Small intestine (tissue), 7 donors: ENCODE results near the gene C1orf210. TPM values are rescaled to one million over a fixed set of nuclear protein-coding genes. Genes with fewer than 3 reads are reported as not detected.

Experiments
- DNase-seq, 2 donors: peaks; one replicate each; pipeline versions ENCODE4 v3.0.0 to v3.0.0-alpha.2; 2013
- FAIRE-seq: peaks from 2 replicates; lab custom pipeline; 2012; peaks lifted over from hg19 to GRCh38; lab: Jason Lieb, UNC
- H3K27ac ChIP-seq, 3 donors: one replicate each; pipeline ENCODE4 v1.5.1; 2013; ENCODE audit warnings: low read length in 2 of 3, mild to moderate bottlenecking in 2 of 3, control low read depth in 1 of 3, inconsistent platforms in 1 of 3, low read depth in 1 of 3, moderate library complexity in 1 of 3
- H3K27me3 ChIP-seq, 3 donors: one replicate each; pipeline ENCODE4 v1.6.1; 2013; ENCODE audit warnings: low read length in 3 of 3, inconsistent platforms in 1 of 3; ENCODE audit not compliant: control insufficient read depth in 3 of 3, insufficient read depth in 3 of 3
- H3K36me3 ChIP-seq, 3 donors: one replicate each; pipeline ENCODE4 v1.6.1; 2013; ENCODE audit warnings: low read length in 3 of 3, inconsistent platforms in 1 of 3, low read depth in 1 of 3, mild to moderate bottlenecking in 1 of 3, moderate library complexity in 1 of 3; ENCODE audit not compliant: control insufficient read depth in 3 of 3, insufficient read depth in 2 of 3
- H3K4me1 ChIP-seq, 3 donors: one replicate each; pipeline ENCODE4 v1.6.1; 2013; ENCODE audit warnings: low read length in 2 of 3, inconsistent platforms in 1 of 3, low read depth in 1 of 3, mild to moderate bottlenecking in 1 of 3, moderate library complexity in 1 of 3; ENCODE audit not compliant: control insufficient read depth in 3 of 3, insufficient read depth in 2 of 3
- H3K4me3 ChIP-seq, 3 donors: one replicate each; pipeline ENCODE4 v1.5.1; 2013; ENCODE audit warnings: low read length in 3 of 3, control low read depth in 1 of 3, inconsistent platforms in 1 of 3, low read depth in 1 of 3, mild to moderate bottlenecking in 1 of 3, moderate library complexity in 1 of 3
- H3K9me3 ChIP-seq, 2 donors: one replicate each; pipeline ENCODE4 v1.6.1; 2013; ENCODE audit warnings: low read depth in 1 of 2, low read length in 1 of 2; ENCODE audit not compliant: control insufficient read depth in 2 of 2, insufficient read depth in 1 of 2
- WGBS, 3 donors: extraction: QIAGEN DNeasy Blood & Tissue Kit; methylation state at CpG; one replicate each; pipeline ENCODE4 v1.1.7; 2013; 5-methylcytosine and 5-hydroxymethylcytosine counted together
- polyA plus RNA-seq, 4 donors: library from polyadenylated mRNA; stranded (reverse) in 3 of 4; unstranded in 1 of 4; fragments of 200-250 nt in 3 of 4; fragments of 120-200 nt in 1 of 4; gene quantifications; one replicate each; pipeline versions ENCODE4 v1.2.1 to v1.2.3, GENCODE V29; 2013
- donor health status: healthy with polysubstance abuse.
- donor health status: control.
- donor health status: control.
- donor health status: Bipolar disorder and iron deficiency.
- donor health status: healthy.

C1orf210 gene
- polyA plus RNA-seq, 4 donors = 24.7 to 69.8 (median 55.9) TPM

GRCh38 chr1:43293896-43294760, 8.7 kb upstream of the C1orf210 start:
- Histone ChIP-seq H3K36me3 (no peaks in the 10 kb centered on the region), H3K27ac (peak overlapping the region in 2 of 3 donors; percentile 1 to 33), H3K27me3 (no peaks in the 10 kb centered on the region), H3K4me1 (peaks cover 0 to 7% (median 0%) of the 10 kb centered on the region in 3 donors), H3K9me3 (no peaks in the 10 kb centered on the region), H3K4me3 (no peak overlapping the region)
- peak in 1 of 2 donors; percentile 86 for DNase-seq
- FAIRE-seq = no peak
- WGBS, 3 donors = 53 to 69% (median 63%) methylated on average over 7 of the region's 7 CpGs

- Histone ChIP-seq H3K4me1 (peaks cover 0 to 15% (median 0%) of the 10 kb centered on the region in 3 donors), H3K27ac (no peak overlapping the region), H3K27me3 (no peaks in the 10 kb centered on the region), H3K9me3 (no peaks in the 10 kb centered on the region), H3K36me3 (no peaks in the 10 kb centered on the region), H3K4me3 (no peak overlapping the region)
- WGBS, 3 donors = 81 to 85% (median 81%) methylated on average over 2 of the region's 2 CpGs
- no peak for DNase-seq
- FAIRE-seq = no peak
Observed at GRCh38 chr1:43293176-43293575, 7.8 kb upstream of the C1orf210 start.

- Histone ChIP-seq H3K36me3 (no peaks in the 10 kb centered on the region), H3K27ac (no peak overlapping the region), H3K4me3 (no peak overlapping the region), H3K27me3 (no peaks in the 10 kb centered on the region), H3K4me1 (peaks cover 0 to 16% (median 0%) of the 10 kb centered on the region in 3 donors), H3K9me3 (no peaks in the 10 kb centered on the region)
- WGBS, 3 donors = 82 to 84% (median 82%) methylated on average over 5 of the region's 5 CpGs
- DNase-seq = no peak
- no peak for FAIRE-seq
Observed at GRCh38 chr1:43292679-43293078, 7.3 kb upstream of the C1orf210 start.

DNA sequence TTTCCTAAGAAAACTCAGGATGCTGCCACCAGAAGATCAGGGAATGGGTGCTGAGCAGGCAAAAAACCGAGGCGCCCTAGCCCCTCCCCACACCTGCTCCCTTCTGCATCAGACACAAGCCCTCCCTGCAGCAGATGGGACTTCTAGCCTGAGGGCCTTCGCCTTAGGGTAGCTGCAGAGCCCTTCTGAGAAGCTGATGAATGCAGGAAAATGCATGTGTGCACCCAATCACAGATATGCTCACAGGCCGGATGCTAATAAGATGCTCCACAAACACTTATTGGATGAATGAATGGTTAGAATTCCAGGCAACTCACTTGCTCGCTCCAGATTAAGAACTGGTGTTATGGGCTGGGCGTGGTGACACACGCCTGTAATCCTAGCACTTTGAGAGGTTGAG, 6.8 kb upstream of the C1orf210 start:
- Histone ChIP-seq H3K36me3 (no peaks in the 10 kb centered on the region), H3K4me1 (peaks cover 0 to 16% (median 0%) of the 10 kb centered on the region in 3 donors), H3K9me3 (no peaks in the 10 kb centered on the region), H3K27ac (no peak overlapping the region), H3K4me3 (no peak overlapping the region), H3K27me3 (no peaks in the 10 kb centered on the region)
- WGBS, 3 donors = 68 to 78% (median 75%) methylated on average over 7 of the region's 7 CpGs
- FAIRE-seq (no peak), DNase-seq (no peak)

DNA sequence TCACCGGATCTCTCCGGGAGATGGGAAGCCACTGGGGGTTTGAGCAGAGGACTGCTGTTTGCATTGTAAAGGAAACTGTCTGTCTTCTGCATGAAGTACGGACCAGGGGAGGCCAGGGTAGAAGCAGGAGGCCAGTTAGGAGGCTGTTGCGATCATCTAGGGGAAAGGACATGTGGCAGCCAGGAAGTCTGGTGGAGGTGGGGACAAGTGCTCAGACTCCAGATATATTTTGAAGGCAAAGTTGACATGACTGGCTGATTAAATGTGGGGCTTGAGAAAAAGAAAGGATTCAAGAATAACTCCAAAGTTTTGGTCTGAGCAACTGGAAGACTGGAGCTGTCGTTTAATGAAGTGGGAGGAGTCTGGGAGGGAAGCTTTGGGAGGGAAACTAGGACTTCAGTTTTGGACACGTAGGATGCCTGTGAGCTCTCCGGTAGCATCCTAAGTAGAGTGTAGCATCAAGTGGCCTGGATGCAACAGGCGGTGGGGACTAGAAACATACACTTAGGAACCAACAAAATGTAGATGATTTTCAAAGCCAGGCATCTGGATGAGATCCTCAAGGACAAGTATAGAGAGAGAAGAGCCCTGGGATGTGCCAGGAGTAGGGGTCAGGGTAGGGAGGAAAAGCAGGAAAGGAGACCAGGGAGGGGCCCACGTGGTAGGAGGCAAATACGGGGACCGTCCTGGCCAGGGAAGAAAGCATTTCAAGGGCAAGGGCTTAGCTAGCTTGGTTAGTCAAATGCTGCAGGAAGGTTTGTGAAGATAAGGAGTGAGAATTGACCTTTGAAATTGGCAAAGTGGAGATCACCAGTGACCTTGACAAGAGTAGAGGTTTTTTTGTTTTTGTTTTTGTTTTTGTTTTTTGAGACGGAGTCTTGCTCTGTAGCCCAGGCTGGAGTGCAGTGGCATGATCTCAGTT, 3.7 kb upstream of the C1orf210 start:
- FAIRE-seq = no peak
- H3K27ac ChIP-seq = peak overlapping the region in 1 of 3 donors; percentile 42
- peaks cover 0 to 28% (median 2%) of the 10 kb centered on the region in 3 donors for H3K4me1 ChIP-seq
- H3K27me3 ChIP-seq = no peaks in the 10 kb centered on the region
- DNase-seq = peak; percentile 30 to 62
- H3K9me3 ChIP-seq = no peaks in the 10 kb centered on the region
- H3K4me3 ChIP-seq = no peak overlapping the region
- no peaks in the 10 kb centered on the region for H3K36me3 ChIP-seq
- WGBS, 3 donors = 53 to 70% (median 63%) methylated on average over 12 of the region's 12 CpGs

DNA sequence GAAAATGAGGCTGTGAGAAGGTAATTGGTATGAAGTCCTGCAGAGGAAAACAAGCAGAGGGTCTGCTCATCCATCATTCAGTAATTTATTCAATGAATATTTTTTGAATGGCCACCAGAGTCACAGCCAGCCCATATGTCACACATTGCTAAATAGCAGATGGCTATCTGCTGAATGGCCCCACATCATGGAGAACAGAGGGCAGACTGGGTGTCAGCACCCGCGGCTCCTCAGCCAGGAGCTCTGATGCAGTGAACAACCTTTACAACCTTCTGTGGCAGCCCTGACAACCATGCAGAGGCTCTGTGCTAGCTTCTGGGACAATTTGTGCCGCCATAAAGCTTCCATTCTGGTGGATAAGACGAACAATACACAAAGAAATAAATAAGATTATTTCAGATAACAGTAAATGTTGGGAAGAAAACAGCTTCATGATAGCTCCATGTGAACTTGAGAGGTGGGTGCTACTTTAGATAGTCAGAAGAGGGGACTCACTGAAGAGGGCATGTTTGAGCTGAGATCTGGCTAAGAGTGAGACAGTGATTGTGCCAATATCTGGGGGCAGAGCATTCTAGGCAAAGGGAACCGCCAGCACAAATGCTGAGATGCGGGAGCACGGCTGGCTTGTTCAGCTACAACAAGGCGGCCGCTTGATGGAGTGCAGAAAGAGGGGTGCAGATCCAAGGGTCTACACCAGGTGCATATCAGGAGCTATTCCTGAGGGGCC, 2.8 kb upstream of the C1orf210 start:
- DNase-seq (no peak), FAIRE-seq (no peak)
- peaks cover 0 to under 1% (median 0%) of the 10 kb centered on the region in 3 donors for H3K36me3 ChIP-seq
- H3K9me3 ChIP-seq = no peaks in the 10 kb centered on the region
- H3K4me1 ChIP-seq = peaks cover 0 to 36% (median 2%) of the 10 kb centered on the region in 3 donors
- H3K27me3 ChIP-seq = no peaks in the 10 kb centered on the region
- WGBS, 3 donors = 74 to 83% (median 82%) methylated on average over 9 of the region's 9 CpGs
- H3K27ac ChIP-seq = no peak overlapping the region
- no peak overlapping the region for H3K4me3 ChIP-seq

GRCh38 chr1:43286533-43286932, 1.2 kb upstream of the C1orf210 start:
- Histone ChIP-seq H3K4me3 (no peak overlapping the region), H3K27me3 (no peaks in the 10 kb centered on the region), H3K27ac (peak overlapping the region; percentile 78 to 97 (median 95)), H3K9me3 (no peaks in the 10 kb centered on the region), H3K36me3 (peaks cover 0 to 13% (median 0%) of the 10 kb centered on the region in 3 donors), H3K4me1 (peaks cover 0 to 42% (median 2%) of the 10 kb centered on the region in 3 donors)
- 91 to 97% (median 97%) methylated on average over 5 of the region's 5 CpGs for WGBS, 3 donors
- DNase-seq (no peak), FAIRE-seq (no peak)
